Common myeloid progenitor, CD34-positive (primary cell): Measurements from ENCODE around the gene MAP4.
A peak's percentile ranks its signal among the peaks of the same experiment; 100 is the strongest.

Experiments used
- CTCF ChIA-PET: fragments of 350-600 bp; sonication (Branson Sonifier 250); formaldehyde crosslinking; loops from one replicate; lab custom pipeline; 2021; ENCODE audit warnings: antibody characterized with exemption; lab: Charles Lee
- POLR2A ChIA-PET: fragments of 350-600 bp; sonication (Branson Sonifier 250); formaldehyde crosslinking; loops from one replicate; lab custom pipeline; 2021; ENCODE audit warnings: antibody characterized with exemption; lab: Charles Lee
- DNase-seq, 3 donors: peaks; one replicate each; pipeline versions ENCODE4 v3.0.0 to v3.0.0-alpha.2; 2013
- H3K27ac ChIP-seq, 2 experiments: 1 replicate in 1 of 2; 2 replicates in 1 of 2; pipeline ENCODE4 v1.7.0; 2013; ENCODE audit warnings: inconsistent platforms in 2 of 2, low read length in 2 of 2, mild to moderate bottlenecking in 2 of 2, low read depth in 1 of 2, moderate library complexity in 1 of 2; ENCODE audit not compliant: severe bottlenecking in 2 of 2, insufficient read depth in 1 of 2, poor library complexity in 1 of 2
- H3K27me3 ChIP-seq, 5 experiments: replicated peaks in 2 of 5; 1 replicate in 3 of 5; 2 replicates in 2 of 5; pipeline versions ENCODE4 v1.6.1 to v1.7.0; 2013; ENCODE audit warnings: low read length in 4 of 5, mild to moderate bottlenecking in 2 of 5, moderate library complexity in 2 of 5, inconsistent platforms in 1 of 5; ENCODE audit not compliant: insufficient read depth in 5 of 5, control insufficient read depth in 4 of 5
- H3K36me3 ChIP-seq, 4 experiments: 1 replicate in 2 of 4; 2 replicates in 2 of 4; pipeline versions ENCODE4 v1.6.1 to v1.7.0; 2013; ENCODE audit warnings: low read length in 3 of 4, control low read depth in 1 of 4, mild to moderate bottlenecking in 1 of 4; ENCODE audit not compliant: control insufficient read depth in 4 of 4, insufficient read depth in 4 of 4
- H3K4me1 ChIP-seq, 4 experiments: 1 replicate in 3 of 4; 2 replicates in 1 of 4; pipeline versions ENCODE4 v1.6.1 to v1.7.1; 2013; ENCODE audit warnings: low read length in 3 of 4, mild to moderate bottlenecking in 3 of 4, control low read depth in 1 of 4, inconsistent platforms in 1 of 4, moderate library complexity in 1 of 4; ENCODE audit not compliant: control insufficient read depth in 4 of 4, insufficient read depth in 4 of 4; ENCODE audit errors: control extremely low read depth in 1 of 4
- H3K4me3 ChIP-seq, 7 experiments: 1 replicate in 4 of 7; 2 replicates in 3 of 7; pipeline versions ENCODE4 v1.5.1 to v1.7.0; 2013; ENCODE audit warnings: mild to moderate bottlenecking in 7 of 7, low read length in 6 of 7, moderate library complexity in 6 of 7, inconsistent platforms in 2 of 7, low read depth in 2 of 7, control low read depth in 1 of 7; ENCODE audit not compliant: insufficient read depth in 4 of 7, control insufficient read depth in 1 of 7; ENCODE audit errors: extremely low read depth in 1 of 7
- H3K9me3 ChIP-seq, 5 experiments: 1 replicate in 4 of 5; 2 replicates in 1 of 5; pipeline versions ENCODE4 v1.6.1 to v1.7.1; 2013; ENCODE audit warnings: low read length in 4 of 5, mild to moderate bottlenecking in 2 of 5, inconsistent platforms in 1 of 5, low read depth in 1 of 5, moderate library complexity in 1 of 5; ENCODE audit not compliant: control insufficient read depth in 4 of 5, insufficient read depth in 2 of 5; ENCODE audit errors: control extremely low read depth in 1 of 5
- WGBS: methylation state at CpG from one replicate; pipeline ENCODE4 v1.1.5; 2013; ENCODE audit not compliant: insufficient coverage; 5-methylcytosine and 5-hydroxymethylcytosine counted together

MAP4 gene

GRCh38 chr3:47989981-47990440, 26.2 kb downstream of the MAP4 start:
- CTCF ChIA-PET, result interaction anchor here (0.5 to 2.0 kb wide), 18 partner anchors 15 to 191 kb away, joined by 3 to 10 read pairs (median 4); no protein-coding TSS in a partner anchor
- Histone ChIP-seq H3K4me3 (no peak overlapping the region), H3K36me3 (peaks cover 0 to 6% (median 1%) of the 10 kb centered on the region in 4 experiments), H3K27me3 (no peaks in the 10 kb centered on the region), H3K9me3 (no peaks in the 10 kb centered on the region), H3K4me1 (no peaks in the 10 kb centered on the region), H3K27ac (no peak overlapping the region)
- no CpG with 5 or more reads among the region's 2 CpGs for WGBS
- POLR2A ChIA-PET, result interaction anchor here (1.1 kb wide), 1 partner anchor 149 kb away, joined by 5 read pairs; no protein-coding TSS in a partner anchor
- peak; percentile 81 to 91 (median 88) for DNase-seq

GRCh38 chr3:47985381-47985780, 30.8 kb downstream of the MAP4 start:
- DNase-seq, result peak in 2 of 3 donors; percentile 18 to 23
- 86% methylated on average over 1 of the region's 1 CpG for WGBS
- CTCF ChIA-PET, result no interaction called here

DNA sequence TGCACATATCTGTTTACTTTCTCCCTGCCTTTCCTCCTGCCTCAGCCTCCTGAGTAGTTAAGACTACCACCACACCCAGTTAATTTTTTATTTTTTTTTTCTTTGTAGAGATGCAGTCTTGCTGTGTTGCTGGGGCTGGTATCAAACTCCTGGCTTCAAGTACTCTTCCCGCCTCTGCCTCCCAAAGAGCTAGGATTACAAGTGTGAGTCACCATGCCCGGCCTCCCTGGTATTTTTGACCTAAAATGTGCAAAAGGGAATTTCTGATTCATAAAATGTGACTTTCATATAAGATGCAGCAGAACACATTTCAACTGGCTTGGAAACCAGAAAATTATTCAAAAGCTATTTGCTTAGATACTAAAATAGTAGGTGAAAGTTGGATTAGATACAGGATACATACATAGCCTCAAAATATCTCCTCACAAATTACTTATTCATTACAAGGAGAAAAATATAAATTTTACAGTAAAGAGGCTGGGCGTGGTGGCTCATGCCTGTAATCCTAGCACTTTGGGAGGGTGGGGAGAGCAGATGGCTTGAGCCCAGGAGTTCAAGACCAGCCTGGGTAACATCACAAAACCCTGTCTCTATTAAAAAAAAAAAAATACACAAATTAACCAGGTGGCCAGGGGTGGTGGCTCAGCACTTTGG, 32.0 kb downstream of the MAP4 start:
- Histone ChIP-seq H3K4me3 (no peak overlapping the region), H3K27ac (no peak overlapping the region), H3K36me3 (no peaks in the 10 kb centered on the region), H3K4me1 (no peaks in the 10 kb centered on the region), H3K27me3 (no peaks in the 10 kb centered on the region), H3K9me3 (no peaks in the 10 kb centered on the region)
- CTCF ChIA-PET, result interaction anchor here (1.1 kb wide), 1 partner anchor 161 kb away, joined by 3 read pairs; no protein-coding TSS in a partner anchor
- POLR2A ChIA-PET, result no interaction called here
- DNase-seq, result no peak
- whole genome bisulfite sequencing, result 100% methylated on average over 1 of the region's 3 CpGs

More at GRCh38 chr3:47985381-47985780, 30.8 kb downstream of the MAP4 start:
- Histone ChIP-seq H3K27ac (no peak overlapping the region), H3K36me3 (no peaks in the 10 kb centered on the region), H3K9me3 (no peaks in the 10 kb centered on the region), H3K4me1 (no peaks in the 10 kb centered on the region), H3K4me3 (no peak overlapping the region), H3K27me3 (no peaks in the 10 kb centered on the region)
- POLR2A ChIA-PET, result no interaction called here

GRCh38 chr3:47980795-47981194, 35.4 kb downstream of the MAP4 start:
- Histone ChIP-seq H3K9me3 (no peaks in the 10 kb centered on the region), H3K27me3 (no peaks in the 10 kb centered on the region), H3K36me3 (peaks cover 0 to 3% (median 0%) of the 10 kb centered on the region in 4 experiments), H3K4me1 (peaks cover 0 to 3% (median 0%) of the 10 kb centered on the region in 4 experiments), H3K27ac (no peak overlapping the region), H3K4me3 (no peak overlapping the region)
- CTCF ChIA-PET, result interaction anchor here (1.4 kb wide), 1 partner anchor 143 kb away, joined by 3 read pairs; no protein-coding TSS in a partner anchor
- no CpG with 5 or more reads among the region's 2 CpGs for WGBS
- no peak for DNase-seq
- POLR2A ChIA-PET, result no interaction called here

DNA sequence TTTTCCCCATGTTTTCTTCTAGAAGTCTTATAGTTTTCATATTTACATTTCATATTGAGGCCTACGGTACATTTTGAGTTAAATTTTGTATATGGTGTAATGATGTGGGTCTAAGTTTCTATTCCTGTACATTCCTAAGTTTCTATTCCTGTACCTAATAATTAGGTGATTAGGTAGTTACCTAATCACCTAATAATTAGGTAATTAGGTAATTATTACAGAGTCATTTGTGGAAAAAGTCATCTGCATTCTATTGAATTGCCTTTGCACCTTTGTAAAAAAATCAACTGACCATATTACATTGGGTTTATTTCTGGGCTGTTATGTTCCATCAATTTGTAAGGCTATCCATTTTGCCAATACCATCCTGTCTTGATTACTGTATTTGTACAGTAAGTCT, 37.1 kb downstream of the MAP4 start:
- CTCF ChIA-PET, result interaction anchor here (0.6 kb wide), 1 partner anchor 99 kb away, joined by 4 read pairs; no protein-coding TSS in a partner anchor
- H3K9me3 ChIP-seq, result no peaks in the 10 kb centered on the region

DNA sequence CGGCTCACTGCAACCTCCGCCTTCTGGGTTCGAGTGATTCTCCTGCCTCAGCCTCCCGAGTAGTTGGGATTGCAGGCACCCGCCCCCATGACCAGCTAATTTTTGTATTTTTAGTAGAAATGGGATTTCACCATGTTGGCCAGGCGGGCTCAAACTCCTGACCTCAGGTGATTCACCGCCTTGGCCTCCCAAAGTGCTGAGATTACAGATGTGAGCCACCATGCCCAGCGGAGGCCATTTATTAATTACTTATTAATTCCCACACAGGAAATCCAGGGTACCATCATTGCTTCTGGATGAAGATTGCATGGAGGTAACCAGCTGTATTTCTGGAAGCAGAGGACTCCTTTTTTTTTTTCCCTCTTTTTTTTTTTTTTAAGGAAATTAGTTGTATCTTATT, 37.8 kb downstream of the MAP4 start:
- CTCF ChIA-PET, result no interaction called here

More for the DNA sequence above, 37.1 kb downstream of the MAP4 start:
- Histone ChIP-seq H3K36me3 (peaks cover 0 to 3% (median 0%) of the 10 kb centered on the region in 4 experiments), H3K27ac (no peak overlapping the region), H3K4me1 (peaks cover 0 to 8% (median 0%) of the 10 kb centered on the region in 4 experiments), H3K27me3 (no peaks in the 10 kb centered on the region), H3K4me3 (no peak overlapping the region)
- no CpG with 5 or more reads among the region's 1 CpG for WGBS
- DNase-seq, result no peak
- POLR2A ChIA-PET, result no interaction called here

GRCh38 chr3:47976135-47976732, 40.0 kb downstream of the MAP4 start:
- Histone ChIP-seq H3K27ac (no peak overlapping the region), H3K27me3 (no peaks in the 10 kb centered on the region), H3K4me1 (peaks cover 0 to 8% (median 0%) of the 10 kb centered on the region in 4 experiments), H3K36me3 (peaks cover 0 to 5% (median 0%) of the 10 kb centered on the region in 4 experiments), H3K4me3 (no peak overlapping the region), H3K9me3 (no peaks in the 10 kb centered on the region)
- WGBS, result 66% methylated on average over 3 of the region's 3 CpGs
- DNase-seq, result no peak
- CTCF ChIA-PET, result interaction anchor here (0.5 to 1.3 kb wide), 3 partner anchors 13 to 1278 kb away, joined by 3 read pairs; no protein-coding TSS in a partner anchor
- POLR2A ChIA-PET, result no interaction called here

More for the DNA sequence above, 37.8 kb downstream of the MAP4 start:
- Histone ChIP-seq H3K4me3 (no peak overlapping the region), H3K27me3 (no peaks in the 10 kb centered on the region), H3K36me3 (peaks cover 0 to 3% (median 0%) of the 10 kb centered on the region in 4 experiments), H3K4me1 (peaks cover 0 to 8% (median 0%) of the 10 kb centered on the region in 4 experiments), H3K27ac (no peak overlapping the region), H3K9me3 (no peaks in the 10 kb centered on the region)
- WGBS, result 100% methylated on average over 4 of the region's 8 CpGs
- POLR2A ChIA-PET, result no interaction called here
- DNase-seq, result no peak
